ENCODE results near the gene PNP.
"Not testable (repeated sequence)": the region's sequence is repeated elsewhere in the genome, so short reads cannot be mapped to it uniquely, and the experiment has no call there.

PNP gene

DNA sequence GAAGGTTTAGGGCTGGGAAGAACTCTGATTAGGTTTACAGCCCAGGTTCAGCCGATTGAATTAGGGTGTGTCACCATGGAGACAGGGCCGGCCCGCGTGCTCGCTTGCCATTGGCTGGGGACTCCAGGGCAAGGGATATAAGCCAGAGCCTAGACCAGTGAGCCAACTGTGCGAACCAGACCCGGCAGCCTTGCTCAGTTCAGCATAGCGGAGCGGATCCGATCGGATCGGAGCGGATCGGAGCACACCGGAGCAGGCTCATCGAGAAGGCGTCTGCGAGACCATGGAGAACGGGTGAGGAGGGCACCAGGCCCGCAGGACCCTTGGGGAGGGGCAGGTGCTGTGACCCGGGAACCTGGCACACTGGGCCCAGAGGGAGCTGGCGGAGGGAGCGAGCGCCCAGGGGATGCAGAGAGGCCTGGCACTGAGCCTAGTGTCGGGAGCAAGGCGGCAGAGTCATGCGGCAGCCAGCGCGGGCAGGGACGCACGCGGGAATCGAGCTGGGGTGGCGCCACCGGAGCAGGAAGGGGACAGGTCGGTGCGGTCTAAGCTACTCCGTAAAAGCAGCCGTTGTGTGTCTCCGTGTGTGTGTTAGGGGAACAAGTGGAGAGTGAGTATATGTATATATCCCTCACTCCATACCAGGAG, at the start of gene PNP:
TSS of gene PNP (plus strand) at position 165 of the 648 bp plus-strand sequence. CDS start at position 284, 119 bp downstream.
- peak; percentile 97 for DNase-seq

DNA sequence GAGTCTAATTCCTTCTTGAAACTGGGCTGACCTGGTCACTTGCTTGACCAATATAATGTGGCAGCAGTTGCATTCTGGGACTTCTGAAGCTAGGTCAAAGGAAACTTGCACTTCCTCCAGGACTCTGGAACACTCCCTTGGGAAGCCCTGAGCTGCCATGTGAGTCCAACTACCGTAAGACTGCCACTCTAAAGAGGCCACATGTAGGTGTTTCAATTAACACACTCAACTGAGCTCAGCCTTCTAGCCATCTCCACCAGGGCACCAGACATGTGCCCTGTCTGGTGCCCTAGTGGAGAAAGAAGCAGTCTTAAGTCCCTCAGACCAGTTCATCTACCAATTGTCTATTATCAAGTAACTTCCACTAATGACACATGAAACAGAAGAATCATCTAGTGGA, 49.8 kb upstream of the PNP start:
- DNase-seq, result no peak

GRCh38 chr14:20421267-20421666, 47.9 kb upstream of the PNP start:
- no peak for DNase-seq

- no peak for DNase-seq
Measured at GRCh38 chr14:20422886-20423285, 46.3 kb upstream of the PNP start.

DNA sequence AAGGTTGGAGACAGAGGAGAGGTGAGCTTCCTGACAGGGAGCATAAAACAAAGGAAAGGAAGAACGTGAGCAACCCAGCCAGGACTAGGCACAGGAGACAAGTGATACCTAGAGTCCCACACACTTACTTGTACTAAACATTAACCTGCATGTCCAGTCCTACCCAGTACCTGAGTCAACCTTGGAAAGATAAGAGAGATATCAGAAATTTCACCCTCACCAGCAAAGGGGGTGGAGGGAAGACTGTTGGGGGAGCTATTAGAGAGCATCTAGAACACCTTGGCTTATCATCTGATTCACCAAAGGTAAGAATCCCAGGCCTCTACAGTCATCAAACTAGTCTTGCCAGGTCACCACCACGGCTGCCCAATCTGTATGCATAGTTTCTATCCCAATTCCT, 44.4 kb upstream of the PNP start:
- DNase-seq, result no peak

- DNase-seq, result peak; percentile 75
Measured at GRCh38 chr14:20427231-20428009, 41.8 kb upstream of the PNP start.

DNA sequence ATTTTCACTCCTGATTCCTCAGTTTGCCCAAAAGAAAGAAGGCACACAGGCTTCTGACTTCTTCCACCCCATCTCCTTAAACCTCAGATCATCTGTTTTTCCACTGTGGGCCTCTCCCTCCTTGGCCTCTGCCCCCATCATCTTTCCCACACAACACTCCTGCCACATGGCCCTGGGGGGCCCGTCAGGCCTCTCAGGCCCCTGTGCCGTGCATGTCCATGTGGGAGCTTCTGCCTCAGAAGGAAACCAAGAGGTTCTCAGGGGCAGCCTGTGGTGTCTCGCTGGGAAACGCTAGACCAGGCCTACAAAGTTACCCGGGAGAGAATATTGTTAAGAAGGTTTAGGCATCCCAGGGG, 41.2 kb upstream of the PNP start:
- no peak for DNase-seq

- DNase-seq, result peak; percentile 7
Measured at GRCh38 chr14:20428802-20429201, 40.4 kb upstream of the PNP start.

DNA sequence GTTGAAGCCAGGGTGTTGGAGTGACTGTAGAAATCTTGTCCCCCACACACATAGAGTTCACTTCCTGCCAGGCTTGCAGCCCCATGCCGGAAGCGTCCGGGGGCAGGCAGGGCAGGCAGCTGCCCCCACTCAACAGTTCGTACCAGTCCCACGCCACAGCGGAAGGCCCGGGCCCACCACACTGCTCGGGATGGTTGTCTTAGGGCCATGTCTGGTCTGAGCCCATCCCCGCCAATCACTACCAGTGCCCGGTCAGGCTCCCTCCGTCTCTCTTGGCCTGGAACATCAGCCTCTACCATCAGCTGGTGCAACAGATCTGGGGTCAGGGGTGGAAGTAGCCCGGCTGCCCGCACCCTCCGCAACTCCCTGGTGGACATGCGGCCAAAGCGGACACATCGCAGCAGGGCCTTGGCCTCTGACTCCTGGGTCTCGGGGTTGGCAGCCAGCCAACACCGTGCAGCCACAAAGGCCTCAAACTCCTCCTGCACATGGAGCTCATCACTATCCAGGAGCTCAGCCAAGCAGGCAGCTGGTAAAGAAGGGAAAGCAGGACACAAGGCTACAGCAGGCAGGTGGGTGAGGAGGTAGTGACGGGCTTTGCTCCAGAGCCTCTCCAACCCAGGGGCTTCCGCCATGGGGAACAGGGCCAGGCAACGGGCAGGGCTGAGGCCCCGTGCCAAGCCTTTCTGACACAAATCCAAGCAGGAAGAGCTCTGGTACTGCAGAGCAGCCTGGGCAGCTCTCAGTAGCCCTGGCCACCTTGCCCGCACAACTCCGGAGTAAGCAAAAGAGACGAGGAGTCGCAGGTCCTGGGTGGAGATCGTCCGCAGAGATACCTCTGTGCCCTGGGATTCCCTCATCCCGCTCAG, 39.2 kb upstream of the PNP start:
- DNase-seq, result no peak

DNA sequence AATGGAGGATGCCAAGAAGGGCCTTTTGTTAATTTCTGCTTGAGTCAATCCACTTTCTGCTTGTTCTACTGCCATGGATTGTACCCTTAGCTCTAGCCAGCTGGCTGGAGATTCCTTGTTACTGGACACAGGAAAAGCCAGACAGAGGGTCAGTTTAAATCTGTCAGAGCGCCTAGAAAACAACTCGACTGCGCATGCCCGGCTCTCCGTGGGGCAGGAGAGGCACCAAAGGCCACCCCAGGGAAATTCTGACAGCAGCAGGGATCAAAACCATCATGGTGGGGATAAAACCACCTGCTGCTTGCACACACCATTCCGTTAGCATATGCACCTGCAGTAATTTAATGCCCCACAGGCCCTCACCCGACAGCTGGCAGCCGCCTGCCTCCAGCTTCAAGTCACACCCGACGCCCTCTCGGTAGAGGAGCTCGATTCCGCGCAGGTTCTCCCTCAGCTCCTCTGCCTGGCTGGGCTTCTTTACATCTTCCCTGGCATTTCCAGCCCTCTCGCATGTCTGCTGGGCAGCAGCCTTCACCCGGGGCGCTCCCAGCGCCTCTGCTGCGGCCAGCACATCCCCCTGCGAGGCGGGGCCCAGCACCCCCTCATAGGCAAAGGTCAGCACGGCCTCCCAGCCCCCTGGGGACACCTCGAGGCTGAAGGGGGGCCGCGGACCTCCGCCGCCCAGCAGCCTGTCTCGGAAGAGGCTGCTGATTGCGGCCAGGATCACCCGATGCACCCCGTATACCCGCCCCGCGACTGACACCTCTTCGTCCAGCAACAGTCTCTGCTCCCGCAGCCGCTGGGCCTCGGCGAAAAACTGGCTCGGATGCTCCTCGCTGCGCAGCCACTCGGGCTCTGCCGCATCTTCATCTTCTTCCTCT, 34.3 kb upstream of the PNP start:
- peak; percentile 74 for DNase-seq

GRCh38 chr14:20435582-20436362, 33.4 kb upstream of the PNP start, which contains the start of gene KLHL33:
KLHL33 (minus strand) TSS chr14:20436166; CDS start chr14:20435811, 355 bp downstream.
- peak; percentile 79 for DNase-seq

GRCh38 chr14:20436363-20436755, 32.8 kb upstream of the PNP start:
- no peak for DNase-seq

- no peak for DNase-seq
Measured at GRCh38 chr14:20438664-20439063, 30.5 kb upstream of the PNP start.

DNA sequence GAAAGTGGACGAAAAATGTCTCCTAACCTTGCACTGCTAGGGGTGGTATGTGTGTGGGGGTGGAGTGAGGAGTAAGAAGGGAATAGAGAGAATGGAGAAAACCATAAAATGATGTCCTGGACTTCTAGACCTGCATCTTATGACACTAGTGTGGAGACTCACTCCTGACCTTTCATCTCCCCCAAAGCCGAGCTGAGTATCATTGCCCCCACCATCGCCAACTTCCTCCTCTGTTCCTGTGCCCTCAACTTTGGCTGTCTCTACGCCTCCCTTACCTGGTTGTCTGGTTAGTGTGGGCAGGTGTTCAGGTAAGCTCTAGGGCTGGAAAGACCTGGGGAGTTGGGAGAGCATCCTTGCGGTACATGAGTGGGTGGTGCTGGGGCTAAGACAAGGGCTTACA, 28.7 kb upstream of the PNP start:
- DNase-seq, result no peak

DNA sequence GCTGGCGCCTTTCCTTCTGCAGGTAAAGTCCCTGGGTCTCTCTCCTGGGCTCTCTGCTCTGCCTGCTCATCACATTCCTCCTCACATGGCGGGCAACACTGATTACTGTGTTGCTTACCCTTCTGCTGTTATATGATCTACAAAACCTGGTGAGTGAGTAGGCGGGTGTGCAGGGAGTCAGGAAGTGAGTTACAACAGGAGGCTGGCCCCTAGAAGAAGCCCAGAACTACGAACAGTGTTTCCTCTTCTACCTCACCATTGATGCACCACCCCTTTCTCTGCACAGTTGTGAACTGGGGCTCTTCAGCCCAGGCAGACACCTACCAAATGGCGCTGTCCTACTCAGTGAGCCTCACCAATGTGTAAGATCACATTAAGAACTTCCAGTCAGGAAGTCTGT, 28.3 kb upstream of the PNP start:
- DNase-seq, result no peak

GRCh38 chr14:20441461-20441860, 27.7 kb upstream of the PNP start:
- DNase-seq, result no peak

DNA sequence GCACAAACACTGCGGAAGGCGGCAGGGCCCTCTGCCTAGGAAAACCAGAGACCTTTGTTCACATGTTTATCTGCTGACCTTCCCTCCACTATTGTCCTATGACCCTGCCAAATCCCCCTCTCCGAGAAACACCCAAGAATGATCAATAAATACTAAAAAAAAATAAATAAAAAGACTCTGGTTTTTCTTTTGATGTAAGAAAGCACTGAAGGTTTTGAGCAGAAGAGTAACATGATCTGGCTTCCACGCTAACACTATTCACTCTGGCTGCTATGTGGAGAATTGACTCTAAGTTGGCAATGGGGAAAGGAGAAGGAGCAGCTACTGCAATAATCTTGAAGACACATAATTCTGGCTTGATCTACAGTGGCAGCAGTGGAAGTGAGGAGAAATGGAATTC, 25.6 kb upstream of the PNP start:
- not testable (repeated sequence) for DNase-seq

GRCh38 chr14:20446889-20447288, 22.3 kb upstream of the PNP start:
- DNase-seq, result no peak

DNA sequence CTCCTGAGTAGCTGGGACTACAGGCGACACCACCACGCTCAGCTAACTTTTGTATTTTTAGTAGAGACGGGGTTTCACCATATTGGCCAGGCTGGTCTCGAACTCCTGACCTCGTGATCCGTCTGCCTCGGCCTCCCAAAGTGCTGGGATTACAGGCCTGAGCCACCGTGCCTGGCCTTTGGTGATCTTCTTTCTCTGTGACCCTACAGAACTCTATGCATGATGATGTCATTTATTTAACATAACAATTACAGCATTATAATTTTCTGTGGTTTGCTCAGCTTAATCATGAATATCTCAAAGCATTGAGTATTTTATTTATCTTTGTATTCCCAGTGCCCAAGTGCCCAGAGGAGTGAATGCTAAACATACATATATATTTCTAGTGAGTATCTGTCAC, 16.4 kb upstream of the PNP start:
- not testable (repeated sequence) for DNase-seq

DNA sequence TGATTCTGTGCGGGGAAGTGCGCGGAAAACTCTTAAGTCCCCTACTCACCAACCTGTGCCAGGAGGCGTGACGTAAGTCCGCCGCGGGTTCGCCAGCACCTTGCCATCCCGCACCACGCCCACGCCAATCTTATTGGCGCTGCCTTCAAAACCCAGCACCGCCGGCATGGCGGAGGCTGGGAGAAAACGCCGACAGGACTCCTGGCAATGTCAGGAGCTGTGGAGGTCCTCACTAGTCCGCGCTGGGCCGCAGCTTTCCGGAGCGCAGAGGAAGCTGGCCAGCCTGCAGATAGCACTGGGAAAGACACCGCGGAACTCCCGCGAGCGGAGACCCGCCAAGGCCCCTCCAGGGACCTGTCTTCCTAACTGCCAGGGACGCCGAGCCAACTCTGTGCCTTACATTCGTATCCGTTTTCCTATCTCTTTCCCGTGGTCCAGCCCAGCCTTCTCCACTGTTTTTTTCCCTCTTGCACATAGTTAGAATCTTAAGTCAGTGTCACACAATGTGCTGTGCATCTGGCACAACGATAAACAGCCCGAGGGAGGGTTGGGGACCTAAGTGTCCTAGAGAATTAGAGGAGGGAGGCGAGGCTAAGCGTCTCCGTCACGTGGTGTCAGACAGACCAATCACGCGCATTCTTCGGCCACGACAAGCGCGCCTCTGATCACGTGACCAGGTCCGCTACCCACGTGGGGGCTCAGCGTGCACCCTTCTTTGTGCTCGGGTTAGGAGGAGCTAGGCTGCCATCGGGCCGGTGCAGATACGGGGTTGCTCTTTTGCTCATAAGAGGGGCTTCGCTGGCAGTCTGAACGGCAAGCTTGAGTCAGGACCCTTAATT, 14.5 kb upstream of the PNP start, which contains the start of the genes APEX1 and OSGEP:
TSS of gene APEX1 (plus strand) at position 711 of the 839 bp plus-strand sequence. CDS start 420 bp downstream, outside the sequence.
TSS of gene OSGEP (minus strand) at position 297 of the 839 bp plus-strand sequence. CDS start at position 168, 129 bp downstream.
- DNase-seq, result peak; percentile 100

Measured in NCI-H69 (cell line).